Measurements from ENCODE around the gene MBTD1. TPM values are rescaled to one million over a fixed set of nuclear protein-coding genes. Genes with fewer than 3 reads are reported as not detected.

The MBTD1 gene
- total RNA-seq, 4 donors from 2014 or later = 20.9 to 26.7 (median 24.0) TPM

GRCh38 chr17:51214920-51215319 is 44.9 kb downstream of the MBTD1 start:
- DNase-seq (ENCODE audit: low spot score in 2 of 2) = no peak
- intact Hi-C loops (cut with DNase I; ENCODE audit: low total_unique reads) = no loop called here
- TF ChIP-seq CTCF (IDR thresholded peaks at IDR 0.05) = no peak
- TF ChIP-seq POLR2A (IDR thresholded peaks at IDR 0.05) = no peak
- 88 to 91% methylated on average over 1 of the region's 1 CpG for WGBS, 2 donors
- H3K4me3 ChIP-seq (ENCODE audit: low read depth, poor library complexity, severe bottlenecking) = no peak overlapping the region

DNA sequence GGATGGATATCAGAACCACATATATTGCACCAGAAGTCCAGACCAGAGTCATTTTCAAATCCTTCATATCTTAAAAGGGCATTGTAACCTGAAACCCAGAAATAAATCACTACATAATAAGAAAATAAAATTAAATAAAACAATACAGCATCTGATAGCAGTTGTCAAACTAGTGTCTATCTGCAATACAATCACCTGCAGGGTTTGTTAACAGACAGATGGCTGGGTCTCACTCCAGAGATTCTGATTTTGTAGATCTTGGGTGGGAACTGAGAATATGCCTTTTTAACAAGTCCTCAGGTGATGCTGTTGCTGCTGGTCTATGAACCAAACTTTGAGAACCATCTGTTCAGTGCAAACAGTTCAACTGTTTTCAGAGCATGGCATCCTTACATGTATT is 56.0 kb downstream of the MBTD1 start:
- intact Hi-C loops (cut with DNase I; ENCODE audit: low total_unique reads) = no loop called here
- H3K4me3 ChIP-seq (ENCODE audit: low read depth, poor library complexity, severe bottlenecking) = no peak overlapping the region
- TF ChIP-seq POLR2A (IDR thresholded peaks at IDR 0.05) (no peak), CTCF (IDR thresholded peaks at IDR 0.05) (no peak)
- no peak for DNase-seq (ENCODE audit: low spot score in 2 of 2)

DNA sequence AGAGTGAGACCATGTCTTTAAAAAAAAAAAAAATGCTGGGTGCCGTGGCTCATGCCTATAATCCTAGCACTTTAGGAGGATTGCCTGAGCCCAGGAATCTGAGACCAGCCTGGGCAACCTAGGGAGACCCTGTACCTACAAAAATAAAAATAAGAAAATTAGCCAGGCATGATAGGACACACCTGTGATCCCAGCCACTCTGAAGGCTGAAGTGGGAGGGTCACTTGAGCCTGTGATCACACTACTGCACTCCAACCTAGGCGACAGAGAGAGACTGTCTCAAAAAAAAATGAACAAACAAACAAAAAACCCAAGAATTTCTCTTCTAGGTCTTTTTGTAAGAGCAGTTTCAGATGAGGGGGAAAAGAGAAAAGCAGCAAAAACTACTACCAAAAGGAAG is 59.0 kb downstream of the MBTD1 start:
- intact Hi-C loops (cut with DNase I; ENCODE audit: low total_unique reads) = no loop called here
- WGBS, 2 donors = 89 to 93% methylated on average over 2 of the region's 2 CpGs
- no peak for TF ChIP-seq POLR2A (IDR thresholded peaks at IDR 0.05)
- no peak for TF ChIP-seq CTCF (IDR thresholded peaks at IDR 0.05)
- no peak for DNase-seq (ENCODE audit: low spot score in 2 of 2)
- H3K4me3 ChIP-seq (ENCODE audit: low read depth, poor library complexity, severe bottlenecking) = no peak overlapping the region

GRCh38 chr17:51200295-51200694 is 59.6 kb downstream of the MBTD1 start:
- no peak for DNase-seq (ENCODE audit: low spot score in 2 of 2)
- no peak for TF ChIP-seq CTCF (IDR thresholded peaks at IDR 0.05)
- no peak for TF ChIP-seq POLR2A (IDR thresholded peaks at IDR 0.05)
- no peak overlapping the region for H3K4me3 ChIP-seq (ENCODE audit: low read depth, poor library complexity, severe bottlenecking)
- intact Hi-C loops (cut with DNase I; ENCODE audit: low total_unique reads) = no loop called here
- 85 to 96% methylated on average over 6 of the region's 6 CpGs for WGBS, 2 donors

GRCh38 chr17:51197754-51198153 is 62.1 kb downstream of the MBTD1 start:
- no peak for DNase-seq (ENCODE audit: low spot score in 2 of 2)
- 93 to 96% methylated on average over 4 of the region's 4 CpGs for WGBS, 2 donors
- H3K4me3 ChIP-seq (ENCODE audit: low read depth, poor library complexity, severe bottlenecking) = no peak overlapping the region
- intact Hi-C loops (cut with DNase I; ENCODE audit: low total_unique reads) = no loop called here
- no peak for TF ChIP-seq POLR2A (IDR thresholded peaks at IDR 0.05)
- no peak for TF ChIP-seq CTCF (IDR thresholded peaks at IDR 0.05)

DNA sequence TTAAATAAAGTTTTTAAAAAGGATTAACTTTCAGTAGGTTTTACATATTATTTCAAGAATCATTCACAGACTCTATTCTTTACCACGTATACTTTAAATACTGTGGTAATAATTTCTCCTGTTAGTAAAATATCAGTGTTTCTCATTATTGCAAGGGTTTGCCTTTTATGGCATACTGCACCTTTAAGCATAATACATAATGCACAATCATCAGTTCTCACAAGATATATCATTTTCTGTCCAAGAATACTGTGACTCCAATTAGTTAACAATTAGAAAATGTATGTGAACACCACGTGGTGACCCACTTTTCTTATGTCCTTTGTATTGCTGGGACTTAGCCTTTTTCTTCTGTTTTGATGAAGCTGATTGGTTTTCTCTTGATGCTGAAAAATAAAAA is 68.0 kb downstream of the MBTD1 start:
- no peak overlapping the region for H3K4me3 ChIP-seq (ENCODE audit: low read depth, poor library complexity, severe bottlenecking)
- WGBS, 2 donors = 83 to 84% methylated on average over 2 of the region's 2 CpGs
- DNase-seq (ENCODE audit: low spot score in 2 of 2) = no peak
- TF ChIP-seq CTCF (IDR thresholded peaks at IDR 0.05) = no peak
- TF ChIP-seq POLR2A (IDR thresholded peaks at IDR 0.05) = no peak
- intact Hi-C loops (cut with DNase I; ENCODE audit: low total_unique reads) = no loop called here
